ENCODE measurements around the gene HELZ2.
"Not testable (repeated sequence)": the region's sequence is repeated elsewhere in the genome, so short reads cannot be mapped to it uniquely, and the experiment has no call there.

GRCh38 chr20:63613863-63614594 is 40.0 kb upstream of the HELZ2 start:
- TF ChIP-seq POLR2A (IDR thresholded peaks at IDR 0.05; ENCODE audit: low read depth, low read length); EP300 (IDR thresholded peaks at IDR 0.05; ENCODE audit: borderline replicate concordance in 1 of 2, control insufficient read depth in 1 of 2, low read depth in 2 of 2, low read length in 2 of 2); RAD21 (IDR thresholded peaks at IDR 0.05; ENCODE audit: insufficient read depth, low read depth, low read length); POLR2AphosphoS5 (IDR thresholded peaks at IDR 0.05; ENCODE audit: low read length); RAD51 (IDR thresholded peaks at IDR 0.05); ZZZ3 (IDR thresholded peaks at IDR 0.05; ENCODE audit: control insufficient read depth, insufficient read length, low read depth): not testable (repeated sequence)
- TF ChIP-seq, protein P1, sequence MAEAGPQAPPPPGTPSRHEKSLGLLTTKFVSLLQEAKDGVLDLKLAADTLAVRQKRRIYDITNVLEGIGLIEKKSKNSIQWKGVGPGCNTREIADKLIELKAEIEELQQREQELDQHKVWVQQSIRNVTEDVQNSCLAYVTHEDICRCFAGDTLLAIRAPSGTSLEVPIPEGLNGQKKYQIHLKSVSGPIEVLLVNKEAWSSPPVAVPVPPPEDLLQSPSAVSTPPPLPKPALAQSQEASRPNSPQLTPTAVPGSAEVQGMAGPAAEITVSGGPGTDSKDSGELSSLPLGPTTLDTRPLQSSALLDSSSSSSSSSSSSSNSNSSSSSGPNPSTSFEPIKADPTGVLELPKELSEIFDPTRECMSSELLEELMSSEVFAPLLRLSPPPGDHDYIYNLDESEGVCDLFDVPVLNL (IDR thresholded peaks at IDR 0.05; ENCODE audit: low read depth, low read length): not testable (repeated sequence)

Data from GM12878 (cell line).